GM21825 (cell line): ENCODE results near the gene KPNA6.

Experiments
- ATAC-seq: cut with Tn5 transposase; IDR thresholded peaks from one replicate; pipeline ENCODE4 v1.9.1; 2021; ENCODE audit warnings: mild to moderate bottlenecking, moderate library complexity; ENCODE audit not compliant: unreplicated experiment

KPNA6 gene

GRCh38 chr1:32215629-32216480 lies 108.0 kb downstream of the KPNA6 start:
- no peak for ATAC-seq

DNA sequence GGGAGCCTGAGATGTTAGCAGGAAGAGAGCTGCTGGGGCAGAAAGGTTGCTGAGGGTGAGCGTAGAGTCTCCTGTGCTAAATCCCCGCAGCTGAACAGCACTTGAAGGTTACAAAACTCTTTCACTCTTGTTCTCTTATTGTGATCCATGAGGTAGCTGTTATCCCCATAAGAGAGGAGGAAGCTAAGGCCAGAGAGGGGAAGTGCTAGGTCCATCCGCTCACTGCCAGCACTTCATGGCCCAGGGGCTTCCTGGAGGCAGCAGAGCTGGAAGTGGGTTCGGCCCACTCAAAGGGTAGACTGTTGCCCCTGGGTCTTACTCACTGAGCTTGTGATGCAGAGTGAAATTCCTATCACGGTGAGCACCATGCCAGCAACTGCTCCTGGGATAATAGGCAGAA lies 108.7 kb downstream of the KPNA6 start:
- no peak for ATAC-seq

DNA sequence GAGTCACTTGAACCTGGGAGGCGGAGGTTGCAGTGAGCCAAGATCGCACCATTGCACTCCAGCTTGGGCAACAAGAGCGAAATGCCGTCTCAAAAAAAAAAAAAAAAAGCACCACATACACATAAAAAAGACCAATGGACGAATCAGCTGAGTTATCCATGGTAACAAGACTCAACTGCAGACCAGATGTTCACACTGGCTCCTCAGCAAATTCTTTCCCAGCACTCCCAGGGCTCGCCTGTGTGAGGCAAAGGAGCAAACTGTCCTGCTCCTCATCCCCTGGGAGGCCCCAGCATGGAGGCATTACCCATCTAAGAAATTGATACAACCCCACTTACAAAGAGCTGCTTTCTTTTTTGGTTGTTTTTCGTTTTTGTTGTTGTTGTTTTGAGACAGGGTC lies 111.2 kb downstream of the KPNA6 start:
- ATAC-seq = no peak

DNA sequence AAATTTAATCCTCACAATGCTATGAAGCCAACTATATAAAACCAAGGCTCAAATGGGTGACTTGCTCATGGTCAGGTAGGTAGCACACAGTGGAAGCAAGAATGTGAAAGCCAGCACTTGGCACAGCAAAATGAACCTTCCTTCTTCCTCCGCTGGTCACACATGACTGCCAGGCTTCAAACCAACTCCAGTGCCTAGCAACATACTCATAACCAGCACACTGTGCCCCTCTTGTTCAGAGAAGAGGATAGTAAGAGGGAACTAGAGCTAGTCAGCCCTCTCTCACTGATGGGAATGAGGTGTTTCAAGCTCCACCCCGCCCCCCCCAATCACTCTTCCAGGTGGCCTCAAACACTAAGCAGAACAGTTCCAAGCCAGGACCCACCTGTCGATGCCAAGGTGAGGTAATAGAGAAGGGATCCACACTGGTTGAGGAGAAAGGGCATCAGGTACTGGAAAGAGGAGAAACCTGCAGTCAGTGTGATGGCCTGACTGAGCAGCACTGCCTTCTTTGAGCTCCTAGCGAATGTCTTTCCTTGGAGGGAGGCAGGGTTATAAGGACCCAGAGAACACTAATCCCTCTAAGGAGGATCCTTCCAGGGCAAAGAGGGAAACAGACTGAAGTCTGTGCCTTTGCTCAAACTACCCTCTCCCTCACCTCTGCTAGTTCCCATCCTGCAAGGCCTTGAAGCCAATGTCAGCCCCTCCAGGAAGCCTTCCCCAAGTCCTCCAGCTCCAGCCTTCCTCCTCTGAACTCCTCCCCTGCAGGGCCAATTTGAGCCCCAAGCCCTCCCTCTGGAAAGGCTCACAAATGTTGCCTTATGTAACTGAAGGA lies 113.1 kb downstream of the KPNA6 start:
- ATAC-seq = no peak

DNA sequence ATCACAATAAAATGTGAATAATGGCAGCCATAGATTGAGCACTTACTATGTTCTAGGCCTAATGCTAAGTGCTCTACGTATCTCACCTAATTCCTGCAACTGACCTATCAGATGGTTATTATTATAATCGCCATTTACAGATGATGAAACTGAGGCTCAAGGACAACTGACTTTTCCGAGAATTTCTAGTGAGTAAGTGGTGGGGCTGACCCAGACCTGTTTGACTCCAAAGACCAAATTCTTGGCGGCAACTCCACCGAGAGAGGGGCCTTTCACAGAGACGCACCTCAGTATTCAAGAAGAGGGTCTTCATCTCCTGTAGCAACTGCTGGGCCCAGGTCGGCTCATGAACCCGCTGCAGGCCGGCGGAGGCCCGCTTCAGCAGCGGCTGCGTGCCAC lies 113.7 kb downstream of the KPNA6 start:
- ATAC-seq = no peak

GRCh38 chr1:32221980-32222755 lies 114.3 kb downstream of the KPNA6 start, which contains the start of the genes EIF3I and TMEM234:
EIF3I (plus strand) TSS chr1:32222407; CDS start chr1:32222442, 35 bp downstream.
TMEM234 (minus strand) TSS chr1:32222353; CDS start chr1:32222322, 31 bp downstream.
- ATAC-seq = peak; percentile 88

DNA sequence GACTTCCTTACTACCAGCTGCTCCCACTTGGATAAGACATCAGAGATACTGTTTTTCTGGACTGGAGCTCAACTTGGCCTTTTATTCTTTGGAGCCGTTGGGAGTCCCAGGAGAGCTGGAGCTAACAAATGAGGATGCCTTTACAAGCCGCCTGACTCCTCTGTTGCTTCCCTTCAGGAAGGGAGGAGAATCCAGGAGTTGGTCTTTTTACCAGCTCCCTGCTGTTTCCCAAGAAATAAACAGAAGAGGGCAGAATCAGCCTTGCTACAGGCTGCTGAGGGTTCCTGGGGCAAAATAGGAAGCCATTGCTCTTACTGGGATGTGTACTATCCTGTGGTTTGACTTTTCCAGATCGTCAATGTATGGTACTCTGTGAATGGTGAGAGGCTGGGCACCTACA lies 115.8 kb downstream of the KPNA6 start:
- no peak for ATAC-seq

DNA sequence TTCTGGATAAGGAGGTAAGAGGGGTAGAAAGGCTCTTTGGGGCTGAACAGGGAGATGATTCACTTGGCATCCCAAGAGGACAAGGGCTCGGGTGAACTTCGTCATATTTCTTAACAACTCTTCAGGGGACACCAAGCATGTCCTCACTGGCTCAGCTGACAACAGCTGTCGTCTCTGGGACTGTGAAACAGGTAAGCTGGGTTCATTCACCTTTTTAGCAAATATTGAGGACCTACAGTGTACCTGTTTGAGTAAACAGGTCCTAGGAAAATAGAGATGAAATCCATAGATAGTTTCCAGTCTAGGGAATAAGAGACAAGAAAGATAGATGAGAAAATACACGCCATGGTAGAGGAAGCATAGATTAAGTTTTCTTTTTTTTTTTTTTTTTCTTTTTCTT lies 116.4 kb downstream of the KPNA6 start:
- ATAC-seq = no peak
